Fibroblast of lung (primary cell): Measurements from ENCODE around the gene ACER3.

Experiments
- EZH2 ChIP-seq: IDR thresholded peaks from 2 replicates; pipeline ENCODE4 v1.5.1; 2012; ENCODE audit warnings: low read length, control low read depth, mild to moderate bottlenecking; ENCODE audit errors: missing control alignments
- TF ChIP-seq, protein P1 (sequence below), 2 donors: IDR thresholded peaks in 1 of 2; conservative IDR thresholded peaks in 1 of 2; 1 replicate in 1 of 2; 2 replicates in 1 of 2; pipeline ENCODE4 v1.5.1; 2011 to 2012; ENCODE audit warnings: low read length in 2 of 2, control low read depth in 1 of 2, inconsistent platforms in 1 of 2, low read depth in 1 of 2, mild to moderate bottlenecking in 1 of 2

DNA sequence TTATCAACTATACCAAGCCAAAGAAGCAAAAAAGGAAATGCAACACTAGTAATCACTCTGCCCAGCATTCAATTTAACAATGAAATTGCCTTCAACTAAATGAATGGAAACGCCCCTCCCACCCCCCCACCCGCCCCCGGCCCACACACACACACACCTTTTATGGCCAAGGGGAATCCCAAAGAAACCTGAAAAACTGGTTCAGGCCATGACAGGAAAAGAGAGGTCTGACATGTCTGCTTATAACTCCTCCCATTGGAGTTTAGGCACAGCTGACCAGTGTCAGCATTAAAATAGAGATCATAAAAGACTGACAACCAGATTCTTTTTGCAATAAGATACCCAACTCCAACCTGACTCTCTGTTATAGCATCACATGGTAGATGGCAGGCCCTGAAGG, 42.6 kb downstream of the ACER3 start:
- TF ChIP-seq, protein P1, sequence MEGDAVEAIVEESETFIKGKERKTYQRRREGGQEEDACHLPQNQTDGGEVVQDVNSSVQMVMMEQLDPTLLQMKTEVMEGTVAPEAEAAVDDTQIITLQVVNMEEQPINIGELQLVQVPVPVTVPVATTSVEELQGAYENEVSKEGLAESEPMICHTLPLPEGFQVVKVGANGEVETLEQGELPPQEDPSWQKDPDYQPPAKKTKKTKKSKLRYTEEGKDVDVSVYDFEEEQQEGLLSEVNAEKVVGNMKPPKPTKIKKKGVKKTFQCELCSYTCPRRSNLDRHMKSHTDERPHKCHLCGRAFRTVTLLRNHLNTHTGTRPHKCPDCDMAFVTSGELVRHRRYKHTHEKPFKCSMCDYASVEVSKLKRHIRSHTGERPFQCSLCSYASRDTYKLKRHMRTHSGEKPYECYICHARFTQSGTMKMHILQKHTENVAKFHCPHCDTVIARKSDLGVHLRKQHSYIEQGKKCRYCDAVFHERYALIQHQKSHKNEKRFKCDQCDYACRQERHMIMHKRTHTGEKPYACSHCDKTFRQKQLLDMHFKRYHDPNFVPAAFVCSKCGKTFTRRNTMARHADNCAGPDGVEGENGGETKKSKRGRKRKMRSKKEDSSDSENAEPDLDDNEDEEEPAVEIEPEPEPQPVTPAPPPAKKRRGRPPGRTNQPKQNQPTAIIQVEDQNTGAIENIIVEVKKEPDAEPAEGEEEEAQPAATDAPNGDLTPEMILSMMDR (conservative IDR thresholded peaks at IDR 0.05 in 1 of 2, IDR thresholded peaks at IDR 0.05 in 1 of 2; ENCODE audit: low read depth in 1 of 2, low read length in 2 of 2) = no peak
- no peak for TF ChIP-seq EZH2
